ENCODE data around the gene KCNK2. TPM values are rescaled to one million over a fixed set of nuclear protein-coding genes. Genes with fewer than 3 reads are reported as not detected.

The KCNK2 gene
- total RNA-seq, 4 donors from 2014 or later = 0.34 to 5.6 (median 3.9) TPM

GRCh38 chr1:215256936-215257679 lies 174.6 kb downstream of the KCNK2 start:
- 82 to 91% methylated on average over 3 of the region's 3 CpGs for WGBS, 2 donors
- intact Hi-C loops (cut with DNase I; ENCODE audit: low total_unique reads) = no loop called here

GRCh38 chr1:215260711-215261110 lies 178.2 kb downstream of the KCNK2 start:
- TF ChIP-seq CTCF (IDR thresholded peaks at IDR 0.05) (no peak), POLR2A (IDR thresholded peaks at IDR 0.05) (no peak)
- 85 to 91% methylated on average over 5 of the region's 5 CpGs for WGBS, 2 donors
- intact Hi-C loops (cut with DNase I; ENCODE audit: low total_unique reads) = no loop called here
- no peak overlapping the region for H3K4me3 ChIP-seq (ENCODE audit: low read depth, poor library complexity, severe bottlenecking)
- no peak for DNase-seq (ENCODE audit: low spot score in 2 of 2)

More at GRCh38 chr1:215256936-215257679, 174.6 kb downstream of the KCNK2 start:
- H3K4me3 ChIP-seq (ENCODE audit: low read depth, poor library complexity, severe bottlenecking) = no peak overlapping the region
- TF ChIP-seq CTCF (IDR thresholded peaks at IDR 0.05) (no peak), POLR2A (IDR thresholded peaks at IDR 0.05) (no peak)
- no peak for DNase-seq (ENCODE audit: low spot score in 2 of 2)

- no peak overlapping the region for H3K4me3 ChIP-seq (ENCODE audit: low read depth, poor library complexity, severe bottlenecking)
- WGBS, 2 donors = 62 to 94% methylated on average over 1 of the region's 1 CpG
- DNase-seq (ENCODE audit: low spot score in 2 of 2) = no peak
- TF ChIP-seq CTCF (IDR thresholded peaks at IDR 0.05) = no peak
- TF ChIP-seq POLR2A (IDR thresholded peaks at IDR 0.05) = no peak
- intact Hi-C loops (cut with DNase I; ENCODE audit: low total_unique reads) = no loop called here
Measured at GRCh38 chr1:215262106-215262505, 179.6 kb downstream of the KCNK2 start.

GRCh38 chr1:215263636-215264035 lies 181.1 kb downstream of the KCNK2 start:
- TF ChIP-seq POLR2A (IDR thresholded peaks at IDR 0.05) (no peak), CTCF (IDR thresholded peaks at IDR 0.05) (no peak)
- H3K4me3 ChIP-seq (ENCODE audit: low read depth, poor library complexity, severe bottlenecking) = no peak overlapping the region
- WGBS, 2 donors = 70 to 87% methylated on average over 1 of the region's 1 CpG

GRCh38 chr1:215264649-215265048 lies 182.1 kb downstream of the KCNK2 start:
- DNase-seq (ENCODE audit: low spot score in 2 of 2) = no peak
- 97% methylated on average over 3 of the region's 3 CpGs for WGBS, 2 donors
- TF ChIP-seq CTCF (IDR thresholded peaks at IDR 0.05) = no peak
- no peak for TF ChIP-seq POLR2A (IDR thresholded peaks at IDR 0.05)
- intact Hi-C loops (cut with DNase I; ENCODE audit: low total_unique reads) = no loop called here
- H3K4me3 ChIP-seq (ENCODE audit: low read depth, poor library complexity, severe bottlenecking) = no peak overlapping the region

More at GRCh38 chr1:215263636-215264035, 181.1 kb downstream of the KCNK2 start:
- no peak for DNase-seq (ENCODE audit: low spot score in 2 of 2)
- intact Hi-C loops (cut with DNase I; ENCODE audit: low total_unique reads) = no loop called here

GRCh38 chr1:215267495-215267894 lies 185.0 kb downstream of the KCNK2 start:
- no peak overlapping the region for H3K4me3 ChIP-seq (ENCODE audit: low read depth, poor library complexity, severe bottlenecking)
- intact Hi-C loops (cut with DNase I; ENCODE audit: low total_unique reads) = no loop called here
- DNase-seq (ENCODE audit: low spot score in 2 of 2) = no peak
- TF ChIP-seq CTCF (IDR thresholded peaks at IDR 0.05) = no peak
- no peak for TF ChIP-seq POLR2A (IDR thresholded peaks at IDR 0.05)
- 65 to 82% methylated on average over 1 of the region's 1 CpG for WGBS, 2 donors

Data from lower leg skin (tissue), 4 donors.